ENCODE data around the gene AP4S1.
"Not testable (repeated sequence)": the region's sequence is repeated elsewhere in the genome, so short reads cannot be mapped to it uniquely, and the experiment has no call there.

Gene AP4S1

DNA sequence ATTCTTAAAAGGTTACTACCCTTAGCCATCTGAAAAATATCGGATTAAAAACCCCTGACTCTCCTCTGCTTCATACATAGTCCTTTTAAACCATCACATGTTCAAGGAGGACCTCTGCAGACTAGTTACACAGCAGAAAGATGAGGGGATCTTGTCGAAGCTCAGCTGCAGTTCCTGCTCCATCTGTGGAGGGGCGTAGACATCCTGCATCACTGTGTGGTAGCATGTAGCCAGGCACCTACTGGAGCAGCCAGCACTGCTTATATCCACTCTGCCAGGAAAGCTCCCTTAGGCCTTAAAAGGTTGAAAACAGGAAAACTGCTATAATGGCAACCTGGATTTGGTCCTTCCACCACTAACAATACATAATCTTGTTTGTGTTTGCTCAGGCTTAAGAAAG, 58.3 kb downstream of the AP4S1 start:
- in situ Hi-C loops (cut with MboI; ENCODE audit: low sequenced_read_pairs) = no loop called here

GRCh38 chr14:31084385-31084784, 58.9 kb downstream of the AP4S1 start:
- in situ Hi-C loops (cut with MboI; ENCODE audit: low sequenced_read_pairs) = no loop called here

GRCh38 chr14:31085027-31085426, 59.6 kb downstream of the AP4S1 start:
- in situ Hi-C loops (cut with MboI; ENCODE audit: low sequenced_read_pairs) = loop anchor here (5.0 kb wide), 1 partner anchor 103 kb away; no protein-coding TSS in a partner anchor

DNA sequence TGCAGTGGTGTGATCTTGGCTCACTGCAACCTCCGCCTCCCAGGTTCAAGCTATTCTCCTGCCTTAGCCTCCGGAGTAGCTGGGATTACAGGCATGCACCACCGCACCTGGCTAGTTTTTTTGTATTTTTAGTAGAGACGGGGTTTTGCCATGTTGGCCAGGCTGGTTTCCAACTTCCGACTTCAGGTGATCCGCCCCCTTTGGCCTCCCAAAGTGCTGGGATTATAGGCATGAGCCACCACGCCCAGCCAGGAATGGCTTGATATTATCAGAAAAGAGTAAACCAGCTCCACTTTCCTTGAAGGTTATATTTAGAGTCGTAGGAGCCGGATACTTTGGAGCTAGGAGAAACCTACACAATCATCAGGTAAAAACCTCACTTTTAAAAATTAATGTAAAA, 61.0 kb downstream of the AP4S1 start:
- in situ Hi-C loops (cut with MboI; ENCODE audit: low sequenced_read_pairs) = loop anchor here (5.0 kb wide), 1 partner anchor 104 kb away; no protein-coding TSS in a partner anchor

GRCh38 chr14:31090883-31091764, 65.7 kb downstream of the AP4S1 start:
- in situ Hi-C loops (cut with MboI; ENCODE audit: low sequenced_read_pairs) = no loop called here

GRCh38 chr14:31092160-31092708, 66.8 kb downstream of the AP4S1 start:
- in situ Hi-C loops (cut with MboI; ENCODE audit: low sequenced_read_pairs) = no loop called here

- in situ Hi-C loops (cut with MboI; ENCODE audit: low sequenced_read_pairs) = not testable (repeated sequence)
Observed at GRCh38 chr14:31093884-31094839, 68.7 kb downstream of the AP4S1 start.

DNA sequence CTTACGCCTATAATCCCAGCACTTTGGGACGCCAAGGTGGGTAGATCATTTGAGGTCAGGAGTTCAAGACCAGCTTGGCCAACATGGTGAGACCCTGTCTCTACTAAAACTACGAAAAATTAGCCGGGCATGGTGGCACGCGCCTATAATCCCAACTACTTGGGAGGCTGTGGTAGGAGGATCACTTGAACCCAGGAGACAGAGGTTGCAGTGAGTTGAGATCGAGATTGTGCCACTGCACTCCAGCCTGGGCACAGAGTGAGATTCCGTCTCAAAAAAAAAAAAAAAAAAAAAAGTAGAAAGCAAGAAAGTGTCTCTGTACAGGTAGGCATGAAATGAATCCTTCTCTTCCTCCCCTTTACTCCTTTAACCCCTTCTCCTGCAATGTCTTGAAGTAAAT, 70.4 kb downstream of the AP4S1 start:
- in situ Hi-C loops (cut with MboI; ENCODE audit: low sequenced_read_pairs) = not testable (repeated sequence)

GRCh38 chr14:31096255-31096654, 70.8 kb downstream of the AP4S1 start:
- in situ Hi-C loops (cut with MboI; ENCODE audit: low sequenced_read_pairs) = no loop called here

DNA sequence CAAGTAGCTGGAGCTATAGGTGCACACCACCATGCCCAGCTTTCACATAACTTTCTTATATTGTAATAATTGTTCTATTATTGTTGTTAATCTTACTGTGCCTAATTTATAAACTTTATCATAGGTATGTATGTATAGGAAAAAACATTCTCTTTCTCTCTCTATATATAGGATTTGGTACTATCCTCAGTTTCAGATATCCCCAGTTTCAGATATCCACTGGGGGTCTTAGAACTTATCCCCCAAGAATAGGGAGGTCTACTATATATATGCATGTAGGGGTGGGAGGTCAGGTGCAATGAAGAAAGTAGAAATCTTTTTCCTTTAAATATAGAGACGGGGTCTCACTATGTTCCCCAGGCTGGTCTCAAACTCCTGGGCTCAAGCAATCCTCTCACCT, 71.6 kb downstream of the AP4S1 start:
- in situ Hi-C loops (cut with MboI; ENCODE audit: low sequenced_read_pairs) = no loop called here

DNA sequence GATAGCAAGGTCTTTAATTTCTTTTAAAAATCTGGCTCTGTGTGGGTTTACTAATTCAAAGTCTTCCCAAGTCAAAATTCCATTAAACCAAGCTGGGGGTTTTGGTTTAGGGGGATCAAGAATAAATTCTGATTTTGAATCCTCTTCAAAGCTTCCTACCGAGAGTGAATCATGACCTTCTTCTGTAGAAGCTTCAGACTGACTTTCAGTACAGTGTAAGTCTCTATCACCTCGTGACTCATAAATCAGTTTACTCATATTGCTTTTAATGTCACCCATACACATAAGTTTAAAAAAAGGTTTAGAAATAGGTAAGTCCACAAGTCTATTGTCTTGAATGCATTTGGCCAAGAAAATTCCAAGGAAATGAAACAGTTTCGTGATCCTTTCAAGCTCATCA, 81.3 kb downstream of the AP4S1 start:
- in situ Hi-C loops (cut with MboI; ENCODE audit: low sequenced_read_pairs) = no loop called here

DNA sequence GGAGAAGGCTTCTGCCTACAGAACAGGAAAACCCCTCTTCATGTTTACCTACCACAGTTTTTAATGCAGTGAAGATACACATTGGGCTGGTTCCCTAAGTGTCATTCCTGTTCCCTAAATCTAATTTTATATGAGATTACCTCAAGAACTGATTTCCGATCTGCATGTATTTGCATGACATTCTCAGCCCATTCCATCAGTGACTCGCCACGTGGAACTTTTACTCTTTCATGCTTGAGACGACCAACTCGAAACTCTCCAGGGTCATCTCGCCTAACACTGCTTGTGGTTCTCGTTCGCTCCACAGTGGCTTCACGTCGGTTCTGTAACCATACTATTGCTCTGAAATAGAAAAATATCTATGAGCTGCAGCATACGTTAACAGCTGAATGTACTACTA, 83.8 kb downstream of the AP4S1 start:
- in situ Hi-C loops (cut with MboI; ENCODE audit: low sequenced_read_pairs) = no loop called here

DNA sequence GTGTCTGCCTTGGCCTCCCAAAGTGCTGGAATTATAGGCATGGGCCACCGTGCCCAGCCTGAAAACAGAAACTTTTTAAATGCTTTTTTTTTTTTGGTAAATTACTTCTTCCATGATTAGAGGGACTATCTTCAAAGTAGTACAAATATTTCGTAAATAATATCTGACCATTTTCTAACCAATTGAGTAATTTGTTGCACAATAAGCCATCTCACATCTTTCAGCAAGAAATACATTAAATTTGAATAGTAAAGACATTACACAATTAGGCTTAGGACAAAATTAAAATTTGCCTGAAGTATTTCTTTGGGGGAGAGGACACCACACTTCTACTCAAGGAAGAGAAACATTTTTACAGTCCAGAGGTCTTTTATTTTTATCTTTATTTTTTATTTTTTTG, 85.4 kb downstream of the AP4S1 start:
- in situ Hi-C loops (cut with MboI; ENCODE audit: low sequenced_read_pairs) = no loop called here

GRCh38 chr14:31113794-31114193, 88.3 kb downstream of the AP4S1 start:
- in situ Hi-C loops (cut with MboI; ENCODE audit: low sequenced_read_pairs) = no loop called here

DNA sequence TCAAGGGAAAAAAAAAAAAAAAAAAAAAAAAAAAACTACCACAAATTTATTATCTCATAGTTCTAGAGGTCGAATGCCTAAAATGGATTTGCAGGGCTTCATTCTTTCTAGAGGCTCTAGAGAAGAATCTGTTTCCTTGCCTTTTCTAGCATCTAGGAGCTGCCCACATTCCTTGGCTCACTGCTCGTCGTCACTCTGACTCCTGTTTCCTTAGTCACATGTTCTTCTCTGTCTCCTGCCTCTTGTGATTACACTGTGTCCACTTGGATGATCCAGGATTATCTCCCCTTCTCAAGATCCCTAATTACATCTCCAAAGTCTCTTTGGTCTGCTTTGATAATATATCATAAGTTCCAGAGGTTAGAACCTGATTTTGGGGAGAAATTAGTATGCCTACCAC, 93.4 kb downstream of the AP4S1 start:
- in situ Hi-C loops (cut with MboI; ENCODE audit: low sequenced_read_pairs) = no loop called here

GRCh38 chr14:31122098-31122611, 96.7 kb downstream of the AP4S1 start:
- in situ Hi-C loops (cut with MboI; ENCODE audit: low sequenced_read_pairs) = no loop called here

GRCh38 chr14:31122921-31123320, 97.5 kb downstream of the AP4S1 start:
- in situ Hi-C loops (cut with MboI; ENCODE audit: low sequenced_read_pairs) = no loop called here

GRCh38 chr14:31124197-31124596, 98.7 kb downstream of the AP4S1 start:
- in situ Hi-C loops (cut with MboI; ENCODE audit: low sequenced_read_pairs) = no loop called here

DNA sequence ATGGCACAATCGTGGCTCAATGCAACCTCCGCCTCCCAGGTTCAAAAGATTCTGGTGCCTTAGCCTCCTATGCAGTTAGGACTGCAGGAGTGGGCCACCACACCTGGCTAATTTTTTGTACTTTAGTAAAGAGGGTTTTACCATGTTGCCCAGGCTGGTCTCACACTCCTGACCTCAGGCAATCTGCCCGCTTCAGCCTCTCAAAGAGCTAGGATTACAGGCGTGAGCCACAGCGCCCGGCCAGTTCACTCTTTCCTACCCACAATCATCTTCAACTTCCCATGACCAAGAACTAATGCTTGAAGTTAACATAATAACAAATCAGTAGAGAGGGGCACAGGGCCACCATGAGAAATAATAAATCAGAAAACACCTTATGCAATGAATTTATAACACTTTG, 99.8 kb downstream of the AP4S1 start:
- in situ Hi-C loops (cut with MboI; ENCODE audit: low sequenced_read_pairs) = no loop called here

- in situ Hi-C loops (cut with MboI; ENCODE audit: low sequenced_read_pairs) = no loop called here
Observed at GRCh38 chr14:31126680-31127079, 101.2 kb downstream of the AP4S1 start.

- in situ Hi-C loops (cut with MboI; ENCODE audit: low sequenced_read_pairs) = no loop called here
Observed at GRCh38 chr14:31127690-31128089, 102.2 kb downstream of the AP4S1 start.
